Neuronal stem cell (in vitro differentiated cells): ENCODE results near the gene DENND1B.

Experiments used
- DNase-seq: peaks from one replicate; pipeline ENCODE4 v3.0.0-alpha.2; 2013; ENCODE audit warnings: low spot score
- H2AFZ ChIP-seq: one replicate; pipeline ENCODE4 v1.6.1; 2013; ENCODE audit warnings: mild to moderate bottlenecking, low read length, inconsistent platforms
- H2AK5ac ChIP-seq: 2 replicates; pipeline ENCODE4 v1.6.1; 2013; ENCODE audit warnings: low read depth, mild to moderate bottlenecking, inconsistent platforms, low read length, moderate library complexity, mixed read lengths
- H2BK120ac ChIP-seq: 2 replicates; pipeline ENCODE4 v1.6.1; 2013; ENCODE audit warnings: low read depth, mild to moderate bottlenecking, inconsistent platforms, low read length, moderate library complexity, mixed read lengths
- H2BK12ac ChIP-seq: one replicate; pipeline ENCODE4 v1.6.1; 2013; ENCODE audit warnings: low read length, inconsistent platforms
- H2BK15ac ChIP-seq: 2 replicates; pipeline ENCODE4 v1.6.1; 2013; ENCODE audit warnings: mild to moderate bottlenecking, low read length, inconsistent platforms, mixed read lengths
- H2BK5ac ChIP-seq: one replicate; pipeline ENCODE4 v1.6.1; 2013; ENCODE audit warnings: inconsistent platforms, mild to moderate bottlenecking, low read length, moderate library complexity
- H3K14ac ChIP-seq: one replicate; pipeline ENCODE4 v1.6.1; 2013; ENCODE audit warnings: low read length, inconsistent platforms
- H3K18ac ChIP-seq: 2 replicates; pipeline ENCODE4 v1.6.1; 2013; ENCODE audit warnings: low read length, inconsistent platforms
- H3K23ac ChIP-seq: 2 replicates; pipeline ENCODE4 v1.6.1; 2013; ENCODE audit warnings: low read depth, mild to moderate bottlenecking, mixed read lengths, low read length, inconsistent platforms; ENCODE audit not compliant: poor library complexity
- H3K27ac ChIP-seq: replicated peaks from 3 replicates; pipeline ENCODE4 v1.5.1; 2013; ENCODE audit warnings: low read length, inconsistent platforms
- H3K27me3 ChIP-seq, 3 experiments: 2 replicates each; pipeline ENCODE4 v1.6.1; 2013; ENCODE audit warnings: low read length in 3 of 3, mild to moderate bottlenecking in 2 of 3, inconsistent platforms in 1 of 3, low read depth in 1 of 3, mixed read lengths in 1 of 3, moderate library complexity in 1 of 3; ENCODE audit not compliant: control insufficient read depth in 3 of 3, insufficient read depth in 3 of 3
- H3K36me3 ChIP-seq, 2 donors: replicated peaks in 1 of 2; 2 replicates each; pipeline ENCODE4 v1.6.1; 2013; ENCODE audit warnings: low read length in 2 of 2; ENCODE audit not compliant: control insufficient read depth in 2 of 2, insufficient read depth in 2 of 2
- H3K4ac ChIP-seq: 2 replicates; pipeline ENCODE4 v1.6.1; 2013; ENCODE audit warnings: inconsistent platforms, mild to moderate bottlenecking, low read length, moderate library complexity
- H3K4me1 ChIP-seq, 2 donors: 1 replicate in 1 of 2; 2 replicates in 1 of 2; pipeline ENCODE4 v1.6.1; 2013; ENCODE audit warnings: low read length in 2 of 2, low read depth in 1 of 2; ENCODE audit not compliant: control insufficient read depth in 2 of 2, insufficient read depth in 1 of 2
- H3K4me2 ChIP-seq: one replicate; pipeline ENCODE4 v1.6.1; 2013; ENCODE audit warnings: mild to moderate bottlenecking, low read length, inconsistent platforms; ENCODE audit not compliant: insufficient read depth, poor library complexity, severe bottlenecking
- H3K4me3 ChIP-seq, 2 donors: 2 replicates each; pipeline ENCODE4 v1.5.1; 2013; ENCODE audit warnings: low read length in 2 of 2, mild to moderate bottlenecking in 2 of 2, inconsistent platforms in 1 of 2, moderate library complexity in 1 of 2
- H3K79me1 ChIP-seq: one replicate; pipeline ENCODE4 v1.6.1; 2013; ENCODE audit warnings: low read depth, mild to moderate bottlenecking, inconsistent platforms, low read length, moderate library complexity
- H3K9ac ChIP-seq: one replicate; pipeline ENCODE4 v1.6.1; 2013; ENCODE audit warnings: mild to moderate bottlenecking, low read depth, low read length, inconsistent platforms; ENCODE audit not compliant: poor library complexity
- H3K9me3 ChIP-seq, 2 donors: replicated peaks in 1 of 2; 2 replicates each; pipeline versions ENCODE3 to v1.6.1; 2013; ENCODE audit warnings: low read length in 2 of 2, mild to moderate bottlenecking in 2 of 2, inconsistent platforms in 1 of 2, low read depth in 1 of 2, mixed read lengths in 1 of 2, moderate library complexity in 1 of 2; ENCODE audit not compliant: control insufficient read depth in 2 of 2, insufficient read depth in 1 of 2
- H4K8ac ChIP-seq: one replicate; pipeline ENCODE4 v1.6.1; 2013; ENCODE audit warnings: low read depth, mild to moderate bottlenecking, inconsistent platforms, low read length, moderate library complexity
- H4K91ac ChIP-seq: one replicate; pipeline ENCODE4 v1.6.1; 2013; ENCODE audit warnings: low read length, low read depth, mild to moderate bottlenecking, inconsistent platforms; ENCODE audit not compliant: poor library complexity
- WGBS, 2 donors: extraction: QIAGEN DNeasy Blood & Tissue Kit; methylation state at CpG; one replicate each; pipeline ENCODE4 v1.1.7; 2013; ENCODE audit warnings: missing lambda C conversion rate in 2 of 2, mixed read lengths in 1 of 2; ENCODE audit not compliant: insufficient read length in 2 of 2, insufficient replicate concordance in 1 of 2; ENCODE audit errors: extremely low coverage in 2 of 2; 5-methylcytosine and 5-hydroxymethylcytosine counted together

DENND1B gene

GRCh38 chr1:197799271-197799670 is 24.0 kb upstream of the DENND1B start:
- Histone ChIP-seq H3K4me3 (no peak overlapping the region), H3K14ac (no peak overlapping the region), H2AK5ac (no peak overlapping the region), H3K4me1 (no peaks in the 10 kb centered on the region), H3K9ac (no peak overlapping the region), H3K36me3 (no peaks in the 10 kb centered on the region), H3K79me1 (peaks cover 2% of the 10 kb centered on the region), H3K23ac (no peak overlapping the region), H3K9me3 (peaks cover 0 to 8% of the 10 kb centered on the region in 2 donors), H3K27ac (no peak overlapping the region), H3K27me3 (no peaks in the 10 kb centered on the region), H3K4me2 (no peak overlapping the region), H2BK120ac (no peak overlapping the region), H2AFZ (no peak overlapping the region), H2BK15ac (no peak overlapping the region), H3K18ac (peak overlapping the region; percentile 23), H3K4ac (no peak overlapping the region), H4K8ac (no peak overlapping the region), H2BK12ac (no peak overlapping the region), H4K91ac (no peak overlapping the region), H2BK5ac (no peak overlapping the region)
- DNase-seq = no peak

GRCh38 chr1:197798492-197798891 is 23.2 kb upstream of the DENND1B start:
- peaks cover 2% of the 10 kb centered on the region for H3K79me1 ChIP-seq

GRCh38 chr1:197797010-197797409 is 21.7 kb upstream of the DENND1B start:
- Histone ChIP-seq H3K36me3 (no peaks in the 10 kb centered on the region), H3K4me1 (no peaks in the 10 kb centered on the region), H3K23ac (no peak overlapping the region), H3K18ac (no peak overlapping the region), H2BK5ac (no peak overlapping the region), H2BK15ac (no peak overlapping the region), H3K4me2 (no peak overlapping the region), H4K8ac (no peak overlapping the region), H3K9ac (no peak overlapping the region), H3K4ac (no peak overlapping the region), H2AFZ (no peak overlapping the region), H3K27me3 (no peaks in the 10 kb centered on the region), H3K79me1 (peaks cover 2% of the 10 kb centered on the region), H3K9me3 (peaks cover 0 to 8% of the 10 kb centered on the region in 2 donors), H3K4me3 (no peak overlapping the region), H4K91ac (no peak overlapping the region), H3K14ac (no peak overlapping the region), H2BK12ac (no peak overlapping the region), H3K27ac (no peak overlapping the region), H2AK5ac (no peak overlapping the region), H2BK120ac (no peak overlapping the region)
- no peak for DNase-seq

More at GRCh38 chr1:197798492-197798891, 23.2 kb upstream of the DENND1B start:
- Histone ChIP-seq H3K23ac (no peak overlapping the region), H3K14ac (no peak overlapping the region), H3K9ac (no peak overlapping the region), H4K8ac (no peak overlapping the region), H3K27ac (no peak overlapping the region), H3K27me3 (no peaks in the 10 kb centered on the region), H2BK12ac (no peak overlapping the region), H3K18ac (no peak overlapping the region), H4K91ac (no peak overlapping the region), H2AFZ (no peak overlapping the region), H3K4me3 (no peak overlapping the region), H3K4me1 (no peaks in the 10 kb centered on the region), H3K36me3 (no peaks in the 10 kb centered on the region), H2BK5ac (no peak overlapping the region), H3K4me2 (no peak overlapping the region), H3K4ac (no peak overlapping the region), H3K9me3 (peaks cover 0 to 8% of the 10 kb centered on the region in 2 donors), H2BK15ac (no peak overlapping the region), H2AK5ac (no peak overlapping the region), H2BK120ac (no peak overlapping the region)
- WGBS, 2 donors = no CpG with 5 or more reads among the region's 1 CpG
- DNase-seq = no peak

- no peak overlapping the region for H2AFZ ChIP-seq
- peak overlapping the region; percentile 22 for H2BK12ac ChIP-seq
- no peak overlapping the region for H3K18ac ChIP-seq
- no peak overlapping the region for H4K8ac ChIP-seq
- no peaks in the 10 kb centered on the region for H3K27me3 ChIP-seq
- H2BK120ac ChIP-seq = no peak overlapping the region
- no peak overlapping the region for H3K4me3 ChIP-seq
- H2AK5ac ChIP-seq = peak overlapping the region; percentile 63
- no peaks in the 10 kb centered on the region for H3K36me3 ChIP-seq
- peaks cover 0 to 1% of the 10 kb centered on the region in 2 donors for H3K9me3 ChIP-seq
- H3K14ac ChIP-seq = no peak overlapping the region
- no peak for DNase-seq
- H3K4me2 ChIP-seq = no peak overlapping the region
- no peak overlapping the region for H3K9ac ChIP-seq
- H3K79me1 ChIP-seq = no peaks in the 10 kb centered on the region
- WGBS, 2 donors = no CpG with 5 or more reads among the region's 3 CpGs
- H3K4me1 ChIP-seq = no peaks in the 10 kb centered on the region
- H3K23ac ChIP-seq = no peak overlapping the region
- H3K4ac ChIP-seq = no peak overlapping the region
- no peak overlapping the region for H3K27ac ChIP-seq
- no peak overlapping the region for H2BK15ac ChIP-seq
- no peak overlapping the region for H2BK5ac ChIP-seq
- H4K91ac ChIP-seq = no peak overlapping the region
These were observed 13.8 kb upstream of the DENND1B start for GRCh38 chr1:197788741-197789739.
